Posterior cingulate gyrus (tissue), 11 donors: Measurements from ENCODE around the gene IFNA10.
A peak's percentile ranks its signal among the peaks of the same experiment; 100 is the strongest.
"Not testable (repeated sequence)": the region's sequence is repeated elsewhere in the genome, so short reads cannot be mapped to it uniquely, and the experiment has no call there.

Experiments
- DNase-seq, 10 donors: peaks; one replicate each; pipeline versions ENCODE4 v3.0.0 to v3.0.0-alpha.2; 2020 to 2021; ENCODE audit warnings: mixed read lengths in 3 of 10
- intact Hi-C: fragments of 100-400 bp; cut with DNase I; formaldehyde crosslinking; loops from one replicate; pipeline ENCODE4 v1.15.1; 2023

Gene IFNA10

GRCh38 chr9:21207043-21207442 is at the start of gene IFNA10:
Gene IFNA10, minus strand, starts transcription at chr9:21207143. Its CDS starts 46 bp downstream, at chr9:21207097.
- intact Hi-C loops = not testable (repeated sequence)

DNA sequence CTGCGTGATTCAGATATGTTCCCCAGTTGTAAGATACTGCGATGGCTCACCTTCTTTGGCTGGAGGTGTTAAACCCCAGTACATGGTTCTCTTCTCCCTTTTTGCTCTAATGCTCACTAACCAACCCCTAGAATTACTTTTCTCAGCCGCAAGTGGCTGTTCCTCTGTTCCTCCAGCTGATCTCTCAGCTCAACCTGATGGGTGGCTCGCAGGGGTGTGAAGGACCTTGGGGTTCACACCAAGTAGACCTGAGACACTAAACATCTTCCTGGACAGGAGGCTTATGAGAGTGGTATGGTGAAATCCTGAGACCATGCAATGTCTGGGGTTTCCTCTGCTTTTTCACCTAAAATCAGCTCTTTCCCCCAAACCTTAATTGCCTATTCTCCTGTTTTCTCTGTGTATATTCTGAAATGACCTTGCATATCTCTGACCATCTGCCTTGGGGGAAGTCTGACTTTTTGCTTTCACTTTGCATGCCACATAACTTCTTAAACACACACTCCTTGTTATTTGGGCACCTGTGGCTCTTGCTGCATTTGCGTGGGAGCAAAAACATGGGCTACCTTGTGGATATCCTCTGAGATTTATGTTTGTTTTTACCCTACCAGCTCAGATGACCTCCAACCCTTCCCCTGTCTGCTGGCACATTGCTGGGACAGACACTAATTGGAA is 48.7 kb upstream of the IFNA10 start:
- intact Hi-C loops = no loop called here
- no peak for DNase-seq

More at GRCh38 chr9:21207043-21207442, at the start of gene IFNA10:
- not testable (repeated sequence) for DNase-seq

DNA sequence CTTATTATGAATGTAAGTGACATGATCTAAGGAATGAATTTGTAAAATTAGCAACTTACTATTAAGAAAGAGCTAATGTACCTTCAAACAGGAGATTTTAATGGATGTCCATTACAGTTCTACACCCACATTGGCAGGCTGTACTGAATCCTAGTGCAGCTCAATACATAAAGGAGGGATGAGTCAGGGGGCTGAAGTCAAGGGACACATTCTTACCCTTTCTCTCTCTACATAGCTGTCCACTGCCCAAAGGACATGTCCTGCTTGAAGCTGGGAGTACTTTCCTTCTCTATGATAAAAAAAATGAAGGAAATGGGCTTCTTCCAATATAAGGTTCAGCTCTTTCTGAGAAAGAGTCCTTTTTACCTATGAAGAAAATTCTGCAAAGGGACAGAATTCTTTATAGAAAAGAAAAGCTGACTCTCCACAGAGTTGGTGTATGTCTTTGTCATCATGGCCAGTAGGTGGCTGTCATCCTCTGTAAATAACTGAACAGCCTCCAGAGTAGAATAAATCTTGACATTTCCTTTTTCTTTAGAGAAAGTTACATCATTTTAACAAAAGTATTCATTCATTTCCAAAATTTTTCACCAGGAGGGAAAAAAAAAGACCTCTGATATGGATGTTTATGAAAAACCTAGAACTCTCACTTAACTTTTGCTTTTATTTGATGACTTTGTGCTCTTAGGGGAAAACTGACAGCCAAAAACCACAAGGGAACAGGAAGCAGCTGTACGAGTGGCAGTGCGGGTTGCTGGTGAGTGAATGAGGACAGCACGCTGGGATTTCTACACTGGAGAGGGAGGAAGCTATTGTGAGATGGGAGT is 46.0 kb upstream of the IFNA10 start:
- peak in 7 of 10 donors; percentile 21 to 77 (median 25) for DNase-seq

DNA sequence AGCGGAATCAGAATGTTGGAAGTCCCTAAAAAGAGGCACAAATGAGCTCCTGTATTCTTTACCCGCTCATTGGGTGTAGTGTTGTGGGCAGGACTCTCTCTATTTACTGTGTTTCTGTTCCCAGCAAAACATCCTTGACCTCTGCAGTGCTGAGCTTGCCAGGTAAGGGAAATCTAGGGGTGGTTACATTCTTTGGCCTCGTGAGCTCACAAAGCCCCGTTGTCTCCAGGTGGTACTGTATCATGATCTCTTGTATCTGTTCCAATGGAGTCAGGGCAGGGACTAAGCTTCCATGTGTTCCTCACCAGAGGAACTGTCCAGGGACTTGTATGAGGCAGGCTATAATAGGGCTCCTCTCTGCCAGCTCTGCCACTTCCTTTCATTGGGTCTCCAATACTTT is 44.7 kb upstream of the IFNA10 start:
- DNase-seq = no peak
- intact Hi-C loops = loop anchor here (5.0 kb wide), 1 partner anchor 146 kb away; no protein-coding TSS in a partner anchor

More for the DNA sequence above, 46.0 kb upstream of the IFNA10 start:
- intact Hi-C loops = loop anchor here (5.0 kb wide), 1 partner anchor 144 kb away; no protein-coding TSS in a partner anchor

GRCh38 chr9:21251190-21251589 is 44.2 kb upstream of the IFNA10 start:
- no peak for DNase-seq
- intact Hi-C loops = loop anchor here (5.0 kb wide), 1 partner anchor 146 kb away; no protein-coding TSS in a partner anchor

GRCh38 chr9:21244836-21245235 is 37.9 kb upstream of the IFNA10 start:
- intact Hi-C loops = no loop called here
- DNase-seq = no peak

DNA sequence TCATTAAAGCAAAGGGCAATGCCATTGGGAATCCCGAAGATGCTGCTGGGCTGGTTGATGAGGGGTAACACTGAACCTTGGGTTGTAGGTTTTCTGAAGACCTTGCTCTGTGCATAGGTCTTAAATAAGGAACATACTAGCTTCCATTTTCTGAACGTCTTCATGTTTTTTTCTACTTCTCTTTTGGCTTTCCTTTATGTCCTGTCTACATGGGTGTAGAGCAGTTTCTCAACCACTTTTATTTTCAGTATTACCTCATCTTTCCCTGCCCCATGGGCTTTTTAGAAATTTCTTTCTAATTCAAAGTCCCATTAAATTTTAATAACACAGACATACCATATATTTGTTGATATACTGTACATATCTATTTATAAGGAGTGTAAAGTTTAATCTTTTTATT is 33.0 kb upstream of the IFNA10 start, which contains the start of gene IFNA14:
Gene IFNA14, minus strand, starts transcription at position 95 of the 400 bp plus-strand sequence. Its CDS starts 70 bp downstream, at position 25.
- intact Hi-C loops = loop anchor here (10.0 kb wide), 1 partner anchor 555 kb away; no protein-coding TSS in a partner anchor

DNA sequence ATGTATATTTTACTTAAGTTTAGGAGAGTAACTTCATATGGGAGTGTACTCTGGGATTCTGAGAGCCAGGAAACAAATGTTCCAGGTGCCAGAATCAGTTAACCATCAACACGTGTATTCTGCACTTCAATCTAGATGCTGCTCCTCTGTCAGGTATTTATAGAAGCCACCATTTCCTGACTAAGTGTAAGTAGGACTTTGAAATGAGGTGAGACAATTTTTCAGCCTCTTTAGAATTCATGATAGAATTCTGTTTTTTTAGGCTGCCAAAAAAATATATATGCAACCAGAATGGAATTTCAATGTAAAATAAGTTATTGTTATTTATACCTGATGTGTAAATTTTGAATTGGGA is 29.4 kb upstream of the IFNA10 start:
- intact Hi-C loops = loop anchor here (10.0 kb wide), 1 partner anchor 558 kb away; no protein-coding TSS in a partner anchor

More for the DNA sequence above, 33.0 kb upstream of the IFNA10 start, which contains the start of gene IFNA14:
- no peak for DNase-seq

GRCh38 chr9:21235468-21236359 is 28.8 kb upstream of the IFNA10 start:
- peak in 5 of 10 donors; percentile 17 to 83 (median 23) for DNase-seq
- intact Hi-C loops = loop anchor here (10.0 kb wide), 1 partner anchor 559 kb away; no protein-coding TSS in a partner anchor

More for the DNA sequence above, 29.4 kb upstream of the IFNA10 start:
- not testable (repeated sequence) for DNase-seq

- intact Hi-C loops = loop anchor here (10.0 kb wide), 1 partner anchor 561 kb away; no protein-coding TSS in a partner anchor
- no peak for DNase-seq
Measured at GRCh38 chr9:21234153-21234687, 27.3 kb upstream of the IFNA10 start.

GRCh38 chr9:21233258-21233657 is 26.3 kb upstream of the IFNA10 start:
- intact Hi-C loops = loop anchor here (10.0 kb wide), 1 partner anchor 562 kb away; no protein-coding TSS in a partner anchor

GRCh38 chr9:21228122-21228521 is 21.2 kb upstream of the IFNA10 start, which contains the start of gene IFNA17:
Gene IFNA17, minus strand, starts transcription at chr9:21228222. Its CDS starts 49 bp downstream, at chr9:21228173.
- intact Hi-C loops = no loop called here
- no peak for DNase-seq

More at GRCh38 chr9:21233258-21233657, 26.3 kb upstream of the IFNA10 start:
- DNase-seq = no peak

- intact Hi-C loops, DNase-seq: not testable (repeated sequence)
Measured at GRCh38 chr9:21217211-21217610, 10.3 kb upstream of the IFNA10 start, which contains the start of gene IFNA16. Gene IFNA16, minus strand, starts transcription at chr9:21217311. Its CDS starts 6 bp downstream, at chr9:21217305.

DNA sequence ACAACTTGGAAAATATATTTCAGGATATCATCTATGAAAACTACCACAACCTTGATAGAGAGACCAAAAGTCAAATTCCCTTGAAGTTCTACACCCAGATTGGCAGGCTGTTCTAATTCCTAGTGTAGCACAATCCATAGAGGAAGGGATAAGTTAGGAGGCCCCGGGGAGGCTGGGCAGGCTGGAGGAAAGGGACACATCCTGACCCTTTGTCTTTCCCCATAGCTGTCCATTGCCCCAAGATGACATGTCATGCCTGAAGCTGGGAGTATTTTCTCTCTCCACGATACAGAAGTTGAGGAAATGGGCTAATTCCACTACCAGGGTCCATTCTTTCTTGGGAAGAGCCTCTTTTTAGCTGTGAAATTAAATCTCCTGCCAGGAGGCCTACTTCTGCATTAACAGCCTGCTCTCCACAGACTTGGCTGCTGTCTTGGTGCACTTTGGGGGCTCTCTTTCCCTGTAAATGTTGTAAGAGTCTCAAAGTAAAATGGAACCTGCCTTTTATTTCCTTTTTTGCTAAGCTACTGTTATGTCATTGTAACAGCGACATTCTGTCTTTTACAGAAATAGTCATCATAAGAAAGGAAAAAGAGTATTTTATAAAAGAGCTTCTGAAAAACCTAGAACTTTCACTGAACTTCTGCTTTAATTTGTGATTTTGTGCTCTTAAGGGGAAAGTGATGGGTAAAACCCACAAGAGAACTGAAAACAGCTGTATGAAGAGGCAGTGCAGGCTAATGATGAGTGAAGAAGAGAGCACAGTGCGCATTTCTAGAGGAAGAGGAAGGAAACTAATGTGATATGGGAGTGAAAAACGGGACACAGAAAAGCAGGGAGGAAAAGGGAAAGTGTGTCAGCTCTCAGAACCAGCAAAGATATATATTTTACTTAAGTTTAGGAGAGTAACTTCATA is 6.7 kb upstream of the IFNA10 start:
- intact Hi-C loops, DNase-seq: not testable (repeated sequence)

DNA sequence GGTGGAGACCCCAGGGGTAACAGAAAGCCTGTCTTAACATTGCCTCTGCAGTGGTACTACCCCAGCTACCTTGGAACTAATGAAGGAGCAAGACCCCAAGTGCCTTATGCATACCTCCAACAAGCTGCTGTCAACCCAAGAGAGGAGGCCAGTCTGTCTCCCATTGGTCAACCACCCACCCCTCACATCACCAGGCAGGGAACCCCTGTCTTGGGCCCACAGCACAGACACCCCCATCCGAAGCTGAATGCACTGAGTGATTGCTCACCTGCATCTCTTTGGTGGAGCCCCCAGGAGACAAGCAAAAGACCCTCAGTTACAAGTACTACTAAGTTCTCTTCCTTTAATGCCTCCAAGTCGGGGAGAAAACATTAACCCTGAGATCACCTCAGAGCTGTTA is 5.2 kb upstream of the IFNA10 start:
- DNase-seq, intact Hi-C loops: not testable (repeated sequence)

DNA sequence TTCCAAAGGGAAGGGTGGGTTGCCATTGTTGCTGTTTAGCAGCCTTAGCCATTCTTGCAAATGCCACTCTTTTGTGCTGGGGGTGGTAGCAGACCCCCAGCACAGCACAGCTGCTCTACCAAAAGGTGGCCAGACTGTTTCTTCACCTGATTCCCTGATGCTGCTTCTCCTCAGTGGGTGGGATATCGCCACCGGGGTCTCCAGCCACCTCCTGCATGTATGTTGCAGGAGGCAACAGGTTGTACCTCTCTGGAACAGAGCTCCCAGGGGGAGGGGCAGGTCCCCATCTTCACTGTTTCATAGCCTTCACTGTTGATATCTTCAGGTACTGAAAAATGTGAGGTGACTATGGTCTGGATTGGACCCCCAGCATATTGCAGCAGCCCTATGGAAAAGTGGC is 3.8 kb upstream of the IFNA10 start:
- intact Hi-C loops, DNase-seq: not testable (repeated sequence)

GRCh38 chr9:21210311-21210710 is 3.4 kb upstream of the IFNA10 start:
- intact Hi-C loops = no loop called here
- DNase-seq = no peak

GRCh38 chr9:21205204-21205603 is 1.7 kb downstream of the IFNA10 start:
- intact Hi-C loops = no loop called here
- no peak for DNase-seq
